OCI-LY3 (cell line): Measurements from ENCODE around the gene RAB35.

ENCODE experiments used
- EZH2phosphoT487 ChIP-seq: fragments of 200-600 bp; shearing (Covaris generic); IDR thresholded peaks from 2 replicates; pipeline ENCODE4 v1.6.1; 2018; ENCODE audit warnings: antibody characterized with exemption, mixed run types, low read depth
- TF ChIP-seq, protein P1 (sequence below): fragments of 200-600, 300-600 bp; sonication (generic); IDR thresholded peaks from 2 replicates; pipeline ENCODE4 v1.5.1; 2014; ENCODE audit warnings: antibody characterized with exemption, low read length, low read depth

DNA sequence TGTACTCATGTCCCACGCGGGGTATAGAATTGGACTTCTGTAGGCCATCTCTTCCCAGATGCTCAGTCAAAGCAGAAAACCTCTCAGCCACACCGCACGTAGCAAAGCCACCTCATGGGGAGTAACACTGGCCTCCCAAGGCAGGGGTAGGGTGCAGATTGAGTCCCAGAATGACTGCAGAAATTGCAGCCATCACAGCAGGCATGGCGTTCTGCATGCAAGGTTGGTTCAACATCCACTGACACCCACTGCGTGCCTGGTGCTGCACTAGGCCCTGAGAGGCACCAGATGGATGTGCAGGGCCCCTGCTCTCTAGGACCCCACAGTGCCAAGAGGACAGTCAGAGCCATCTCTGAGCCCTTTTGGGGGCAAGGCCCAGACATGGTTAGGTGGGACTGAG is 39.9 kb downstream of the RAB35 start:
- TF ChIP-seq, protein P1, sequence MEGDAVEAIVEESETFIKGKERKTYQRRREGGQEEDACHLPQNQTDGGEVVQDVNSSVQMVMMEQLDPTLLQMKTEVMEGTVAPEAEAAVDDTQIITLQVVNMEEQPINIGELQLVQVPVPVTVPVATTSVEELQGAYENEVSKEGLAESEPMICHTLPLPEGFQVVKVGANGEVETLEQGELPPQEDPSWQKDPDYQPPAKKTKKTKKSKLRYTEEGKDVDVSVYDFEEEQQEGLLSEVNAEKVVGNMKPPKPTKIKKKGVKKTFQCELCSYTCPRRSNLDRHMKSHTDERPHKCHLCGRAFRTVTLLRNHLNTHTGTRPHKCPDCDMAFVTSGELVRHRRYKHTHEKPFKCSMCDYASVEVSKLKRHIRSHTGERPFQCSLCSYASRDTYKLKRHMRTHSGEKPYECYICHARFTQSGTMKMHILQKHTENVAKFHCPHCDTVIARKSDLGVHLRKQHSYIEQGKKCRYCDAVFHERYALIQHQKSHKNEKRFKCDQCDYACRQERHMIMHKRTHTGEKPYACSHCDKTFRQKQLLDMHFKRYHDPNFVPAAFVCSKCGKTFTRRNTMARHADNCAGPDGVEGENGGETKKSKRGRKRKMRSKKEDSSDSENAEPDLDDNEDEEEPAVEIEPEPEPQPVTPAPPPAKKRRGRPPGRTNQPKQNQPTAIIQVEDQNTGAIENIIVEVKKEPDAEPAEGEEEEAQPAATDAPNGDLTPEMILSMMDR, result no peak
- TF ChIP-seq EZH2phosphoT487, result no peak
